Loucy (cell line): ENCODE data around the gene FAM229A.

Experiments used
- H2AFZ ChIP-seq: fragments of 200-600 bp; sonication (generic); 2 replicates; pipeline ENCODE4 v1.6.0; 2016; ENCODE audit warnings: antibody characterized with exemption, mild to moderate bottlenecking, low read length, moderate library complexity
- H3F3A ChIP-seq: fragments of 200-600 bp; 2 replicates; pipeline ENCODE4 v1.6.0; 2016; ENCODE audit warnings: antibody characterized with exemption, low read depth, mild to moderate bottlenecking
- H3K27me3 ChIP-seq: fragments of 200-600 bp; sonication (generic); 2 replicates; pipeline ENCODE4 v1.6.1; 2014; ENCODE audit warnings: low read length, mild to moderate bottlenecking; ENCODE audit not compliant: insufficient read depth, poor library complexity, severe bottlenecking
- H3K36me3 ChIP-seq: fragments of 200-600 bp; sonication (generic); 2 replicates; pipeline ENCODE4 v1.6.1; 2016; ENCODE audit warnings: low read length; ENCODE audit not compliant: insufficient read depth
- H3K4me1 ChIP-seq: fragments of 200-600 bp; sonication (generic); 2 replicates; pipeline ENCODE4 v1.5.1; 2014; ENCODE audit warnings: low read length, mild to moderate bottlenecking; ENCODE audit not compliant: insufficient read depth, poor library complexity, severe bottlenecking
- H3K4me2 ChIP-seq: fragments of 200-600 bp; sonication (generic); 2 replicates; pipeline ENCODE4 v1.6.0; 2014; ENCODE audit warnings: antibody characterized with exemption, low read length, low read depth, mild to moderate bottlenecking; ENCODE audit not compliant: poor library complexity, severe bottlenecking
- H3K4me3 ChIP-seq: fragments of 200-600 bp; sonication (generic); 2 replicates; pipeline ENCODE4 v1.5.1; 2014; ENCODE audit warnings: low read length, mild to moderate bottlenecking, mixed read lengths; ENCODE audit not compliant: poor library complexity, severe bottlenecking
- H3K79me2 ChIP-seq: fragments of 200-600 bp; sonication (generic); 2 replicates; pipeline ENCODE4 v1.6.1; 2014; ENCODE audit warnings: low read length; ENCODE audit not compliant: insufficient read depth
- H3K9ac ChIP-seq: fragments of 200-600 bp; sonication (generic); 2 replicates; pipeline ENCODE4 v1.6.0; 2014; ENCODE audit warnings: mild to moderate bottlenecking, low read depth, low read length, moderate library complexity; ENCODE audit not compliant: poor library complexity, severe bottlenecking
- H3K9me2 ChIP-seq: fragments of 200-600 bp; sonication (generic); replicated peaks from 2 replicates; pipeline ENCODE4 v1.6.1; 2016; ENCODE audit warnings: low read depth, low read length, mixed read lengths
- H3K9me3 ChIP-seq: fragments of 200-600 bp; sonication (generic); 2 replicates; pipeline ENCODE4 v1.6.1; 2014; ENCODE audit warnings: mild to moderate bottlenecking, antibody characterized with exemption, low read length, low read depth; ENCODE audit not compliant: insufficient read depth
- H4K20me1 ChIP-seq: fragments of 200-600 bp; sonication (generic); 2 replicates; pipeline ENCODE4 v1.6.0; 2014; ENCODE audit warnings: antibody characterized with exemption, low read length, mild to moderate bottlenecking; ENCODE audit not compliant: insufficient read depth, poor library complexity, severe bottlenecking
- CTCF ChIP-seq: fragments of 200-600 bp; sonication (generic); conservative IDR thresholded peaks from 2 replicates; pipeline ENCODE4 v1.5.1; 2014; ENCODE audit warnings: mild to moderate bottlenecking, antibody characterized with exemption, low read length
- EZH2phosphoT487 ChIP-seq: fragments of 200-600 bp; IDR thresholded peaks from 2 replicates; pipeline ENCODE4 v1.6.1; 2018; ENCODE audit warnings: antibody characterized with exemption, mild to moderate bottlenecking, moderate library complexity, borderline replicate concordance

The FAM229A gene

GRCh38 chr1:32339363-32339978 lies 22.8 kb downstream of the FAM229A start:
- Histone ChIP-seq H3K9me2 (no peaks in the 10 kb centered on the region), H3K36me3 (no peaks in the 10 kb centered on the region), H3K27me3 (no peaks in the 10 kb centered on the region), H3K4me3 (no peak overlapping the region), H3K79me2 (peaks cover 11% of the 10 kb centered on the region), H3K4me2 (no peak overlapping the region), H3K9me3 (no peaks in the 10 kb centered on the region), H3K9ac (no peak overlapping the region), H4K20me1 (peaks cover 13% of the 10 kb centered on the region), H3K4me1 (peaks cover 15% of the 10 kb centered on the region), H2AFZ (no peak overlapping the region), H3F3A (no peaks in the 10 kb centered on the region)
- no peak for TF ChIP-seq EZH2phosphoT487
- no peak for TF ChIP-seq CTCF

- peaks cover 23% of the 10 kb centered on the region for H3K4me1 ChIP-seq
- H3K9me3 ChIP-seq, result no peaks in the 10 kb centered on the region
- peaks cover 21% of the 10 kb centered on the region for H4K20me1 ChIP-seq
- H3K36me3 ChIP-seq, result peaks cover 6% of the 10 kb centered on the region; the same call in 1 of the 2 replicates
- no peak overlapping the region for H3K4me3 ChIP-seq
- H2AFZ ChIP-seq, result no peak overlapping the region
- no peak overlapping the region for H3K9ac ChIP-seq
- H3K4me2 ChIP-seq, result no peak overlapping the region
- peaks cover 18% of the 10 kb centered on the region for H3K79me2 ChIP-seq
- H3F3A ChIP-seq, result no peaks in the 10 kb centered on the region
- H3K9me2 ChIP-seq, result no peaks in the 10 kb centered on the region
- no peak for TF ChIP-seq CTCF
- no peak for TF ChIP-seq EZH2phosphoT487
- H3K27me3 ChIP-seq, result no peaks in the 10 kb centered on the region
These were observed 23.6 kb downstream of the FAM229A start for GRCh38 chr1:32338637-32339145.

- Histone ChIP-seq H3K9me3 (no peaks in the 10 kb centered on the region), H3K4me3 (no peak overlapping the region), H3K27me3 (no peaks in the 10 kb centered on the region), H2AFZ (no peak overlapping the region), H3K4me2 (no peak overlapping the region), H3K9me2 (no peaks in the 10 kb centered on the region), H3K79me2 (peaks cover 25% of the 10 kb centered on the region), H3K4me1 (peaks cover 27% of the 10 kb centered on the region), H3K9ac (no peak overlapping the region), H4K20me1 (peaks cover 27% of the 10 kb centered on the region), H3F3A (no peaks in the 10 kb centered on the region), H3K36me3 (peaks cover 12% of the 10 kb centered on the region; the same call in 1 of the 2 replicates)
- TF ChIP-seq CTCF, result no peak
- no peak for TF ChIP-seq EZH2phosphoT487
These were observed 24.2 kb downstream of the FAM229A start for GRCh38 chr1:32337855-32338636.
